ENCODE measurements around the gene NKAPL.

NKAPL gene

DNA sequence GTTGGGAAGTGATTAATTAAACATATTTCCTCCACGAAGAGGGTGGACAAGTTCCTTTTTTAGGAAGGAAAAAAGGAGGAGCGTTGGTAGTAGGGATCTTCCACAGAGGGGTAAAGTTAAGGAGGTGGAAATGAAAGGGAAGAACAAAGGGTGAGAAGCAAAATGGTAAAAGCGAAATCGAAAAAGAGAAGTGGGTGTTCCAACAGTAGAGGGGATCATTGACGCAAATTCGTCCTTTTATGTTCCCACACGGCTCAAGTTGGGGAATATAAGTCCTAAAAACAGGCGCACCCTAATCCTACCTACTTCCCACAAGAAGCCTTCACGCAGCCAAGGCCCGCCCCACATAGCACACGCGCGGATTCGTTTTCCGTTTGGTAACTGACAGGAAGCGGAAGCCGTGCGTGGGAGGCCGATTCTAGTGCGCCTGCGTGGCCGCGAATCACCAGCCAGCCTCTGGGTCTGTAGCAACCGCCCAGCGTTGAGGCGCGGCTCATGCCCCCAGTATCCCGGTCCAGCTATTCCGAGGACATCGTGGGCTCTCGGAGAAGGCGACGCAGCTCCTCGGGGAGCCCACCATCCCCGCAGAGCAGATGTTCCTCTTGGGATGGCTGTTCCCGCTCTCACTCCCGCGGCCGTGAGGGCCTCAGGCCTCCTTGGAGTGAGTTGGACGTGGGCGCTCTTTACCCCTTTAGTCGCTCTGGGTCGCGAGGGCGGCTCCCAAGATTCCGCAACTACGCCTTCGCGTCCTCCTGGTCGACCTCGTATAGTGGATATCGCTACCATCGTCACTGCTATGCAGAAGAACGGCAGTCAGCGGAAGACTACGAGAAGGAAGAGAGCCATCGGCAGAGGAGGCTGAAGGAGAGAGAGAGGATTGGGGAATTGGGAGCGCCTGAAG, at the start of gene NKAPL:
Gene NKAPL, plus strand, starts transcription at position 421 of the 901 bp plus-strand sequence. Its CDS starts 75 bp downstream, at position 496.
- H3K27me3 ChIP-seq (ENCODE audit: insufficient read depth, low read length): no peaks in the 10 kb centered on the region
- no peak within 1 kb of the TSS for H3K4me3 ChIP-seq (ENCODE audit: low read length)
- H3K4me1 ChIP-seq (ENCODE audit: insufficient read depth, low read length): no peaks in the 10 kb centered on the region
- H3K36me3 ChIP-seq (ENCODE audit: insufficient read depth, low read length): no peaks in the 10 kb centered on the region
- H3K9me3 ChIP-seq (ENCODE audit: low read length): no peaks in the 10 kb centered on the region
- no peak within 1 kb of the TSS for H2AFZ ChIP-seq (ENCODE audit: low read depth, low read length)

DNA sequence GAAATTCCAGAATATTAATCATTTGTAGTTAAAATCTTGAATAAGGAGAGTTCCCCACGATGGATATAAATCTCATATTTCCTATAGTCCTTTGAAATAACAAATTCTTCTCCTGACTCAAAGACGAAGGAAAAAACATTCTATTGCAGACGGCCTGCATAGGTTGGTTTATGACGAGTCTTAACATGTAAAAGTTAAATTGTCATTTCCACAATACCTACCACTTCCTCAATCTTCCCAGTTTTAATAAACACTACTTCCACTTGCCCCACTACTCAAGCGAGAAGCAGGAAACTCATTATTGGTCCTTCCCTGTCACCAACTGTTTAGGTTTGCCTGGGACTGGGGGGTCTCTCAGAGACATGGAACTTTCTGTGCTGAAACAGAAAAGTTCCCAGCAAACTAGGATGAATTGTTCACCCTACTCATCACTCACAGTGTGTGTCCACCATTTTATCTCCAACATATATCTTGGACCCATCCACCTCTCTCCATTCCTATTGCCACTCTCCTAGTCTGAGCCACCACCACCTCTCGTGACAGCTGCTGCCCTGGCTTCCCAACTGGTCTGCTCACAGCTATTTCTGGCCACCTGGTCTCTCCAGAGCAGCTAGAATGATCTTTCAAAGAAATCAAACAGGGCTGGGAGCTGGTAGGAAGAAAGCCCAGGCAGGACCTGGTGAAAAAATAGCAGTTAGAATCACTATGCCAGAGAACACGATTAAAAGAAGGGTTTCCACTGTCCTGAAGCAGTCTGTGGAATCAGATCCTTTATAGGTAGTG, 49.2 kb upstream of the NKAPL start:
- H3K4me3 ChIP-seq (ENCODE audit: low read length): no peak overlapping the region

DNA sequence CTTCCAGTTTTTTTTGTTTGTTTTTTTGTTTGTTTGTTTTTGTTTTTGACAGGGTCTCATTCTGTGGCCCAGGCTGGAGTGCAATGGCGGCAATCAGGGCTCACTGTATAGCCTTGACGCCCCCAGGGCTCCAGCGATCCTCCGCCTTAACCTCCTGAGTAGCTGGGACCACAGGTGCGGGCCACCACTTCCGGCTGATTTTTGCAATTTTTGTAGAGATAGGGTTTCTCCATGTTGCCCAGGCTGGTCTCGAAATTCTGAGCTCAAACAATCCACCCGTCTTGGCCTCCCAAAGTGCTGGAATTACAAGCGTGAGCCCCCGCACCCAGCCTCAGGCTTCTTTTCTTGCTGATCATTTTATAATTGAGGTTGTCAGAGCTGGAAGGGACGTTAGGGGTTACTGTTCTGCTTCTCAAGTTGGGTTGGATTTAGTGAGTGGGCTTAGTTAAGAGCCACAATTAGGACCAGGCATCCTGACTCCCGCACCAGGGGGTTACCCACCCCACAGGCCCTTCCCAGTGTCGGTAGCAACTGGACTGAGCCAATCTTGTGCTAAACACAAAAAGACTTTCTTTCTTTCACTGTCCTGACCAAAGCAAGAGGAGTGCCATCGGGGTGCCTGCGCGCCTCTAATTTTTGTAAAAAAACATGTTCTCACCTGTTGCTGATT, 47.1 kb upstream of the NKAPL start:
- no peaks in the 10 kb centered on the region for H3K36me3 ChIP-seq (ENCODE audit: insufficient read depth, low read length)
- no peak overlapping the region for H2AFZ ChIP-seq (ENCODE audit: low read depth, low read length)
- peaks cover 18% of the 10 kb centered on the region for H3K4me1 ChIP-seq (ENCODE audit: insufficient read depth, low read length)
- H3K9me3 ChIP-seq (ENCODE audit: low read length): no peaks in the 10 kb centered on the region
- H3K27me3 ChIP-seq (ENCODE audit: insufficient read depth, low read length): peaks cover 73% of the 10 kb centered on the region
- H3K4me3 ChIP-seq (ENCODE audit: low read length): peak overlapping the region; percentile 46

More for the DNA sequence above, 49.2 kb upstream of the NKAPL start:
- no peaks in the 10 kb centered on the region for H3K9me3 ChIP-seq (ENCODE audit: low read length)
- no peak overlapping the region for H2AFZ ChIP-seq (ENCODE audit: low read depth, low read length)
- H3K4me1 ChIP-seq (ENCODE audit: insufficient read depth, low read length): peaks cover 18% of the 10 kb centered on the region
- peaks cover 74% of the 10 kb centered on the region for H3K27me3 ChIP-seq (ENCODE audit: insufficient read depth, low read length)
- H3K36me3 ChIP-seq (ENCODE audit: insufficient read depth, low read length): no peaks in the 10 kb centered on the region

DNA sequence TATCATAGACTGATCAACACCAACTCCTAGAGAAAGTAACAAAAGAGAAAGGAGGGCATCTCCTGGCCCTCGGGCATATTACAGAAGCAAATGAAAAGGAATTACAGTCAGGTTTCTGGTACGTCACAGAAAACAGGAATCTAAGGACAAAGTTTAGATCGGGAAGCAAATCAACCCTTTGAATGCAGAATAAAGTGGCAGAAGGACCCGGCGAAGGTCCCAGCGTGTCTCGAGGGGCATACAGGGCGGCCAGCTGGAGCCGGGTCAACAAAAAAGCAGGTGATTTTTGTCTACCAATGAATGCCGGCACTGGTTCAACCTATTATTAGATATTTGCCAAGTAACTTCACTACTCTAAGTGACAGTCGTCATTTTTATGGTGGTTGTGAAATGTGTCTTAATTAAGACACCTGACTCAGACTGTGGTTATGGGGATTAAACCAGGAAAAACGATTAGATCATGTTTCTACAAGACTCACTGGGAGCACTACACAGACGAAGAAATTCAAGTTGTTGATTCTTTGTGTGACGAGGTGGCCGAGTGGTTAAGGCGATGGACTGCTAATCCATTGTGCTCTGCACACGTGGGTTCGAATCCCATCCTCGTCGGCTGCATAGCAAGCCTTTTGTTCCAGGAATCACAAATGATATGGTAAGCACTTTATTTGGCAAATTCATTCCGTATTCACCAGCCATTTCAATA, 46.4 kb upstream of the NKAPL start:
- peaks cover 17% of the 10 kb centered on the region for H3K4me1 ChIP-seq (ENCODE audit: insufficient read depth, low read length)
- peaks cover 73% of the 10 kb centered on the region for H3K27me3 ChIP-seq (ENCODE audit: insufficient read depth, low read length)
- H3K36me3 ChIP-seq (ENCODE audit: insufficient read depth, low read length): no peaks in the 10 kb centered on the region
- no peak overlapping the region for H2AFZ ChIP-seq (ENCODE audit: low read depth, low read length)
- H3K4me3 ChIP-seq (ENCODE audit: low read length): peak overlapping the region; percentile 46
- H3K9me3 ChIP-seq (ENCODE audit: low read length): peaks cover 2% of the 10 kb centered on the region

DNA sequence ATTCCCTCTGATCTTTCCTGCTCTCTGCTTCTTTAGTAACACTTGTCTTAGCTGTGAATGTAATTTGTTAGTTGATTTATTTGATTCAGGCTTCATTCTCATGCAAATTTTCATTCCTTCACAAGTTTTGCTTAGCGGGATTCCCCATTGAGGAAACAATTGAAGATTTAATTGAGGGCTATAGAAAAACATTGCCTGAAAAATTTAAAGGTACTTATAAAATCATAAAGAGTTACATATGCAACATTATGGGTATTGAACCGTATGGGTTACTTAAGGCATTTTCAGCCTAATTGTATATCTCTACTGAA, 45.9 kb upstream of the NKAPL start:
- peaks cover 73% of the 10 kb centered on the region for H3K27me3 ChIP-seq (ENCODE audit: insufficient read depth, low read length)
- no peak overlapping the region for H2AFZ ChIP-seq (ENCODE audit: low read depth, low read length)
- no peaks in the 10 kb centered on the region for H3K36me3 ChIP-seq (ENCODE audit: insufficient read depth, low read length)
- peak overlapping the region; percentile 46 for H3K4me3 ChIP-seq (ENCODE audit: low read length)
- peaks cover 3% of the 10 kb centered on the region for H3K9me3 ChIP-seq (ENCODE audit: low read length)
- peaks cover 13% of the 10 kb centered on the region for H3K4me1 ChIP-seq (ENCODE audit: insufficient read depth, low read length)

DNA sequence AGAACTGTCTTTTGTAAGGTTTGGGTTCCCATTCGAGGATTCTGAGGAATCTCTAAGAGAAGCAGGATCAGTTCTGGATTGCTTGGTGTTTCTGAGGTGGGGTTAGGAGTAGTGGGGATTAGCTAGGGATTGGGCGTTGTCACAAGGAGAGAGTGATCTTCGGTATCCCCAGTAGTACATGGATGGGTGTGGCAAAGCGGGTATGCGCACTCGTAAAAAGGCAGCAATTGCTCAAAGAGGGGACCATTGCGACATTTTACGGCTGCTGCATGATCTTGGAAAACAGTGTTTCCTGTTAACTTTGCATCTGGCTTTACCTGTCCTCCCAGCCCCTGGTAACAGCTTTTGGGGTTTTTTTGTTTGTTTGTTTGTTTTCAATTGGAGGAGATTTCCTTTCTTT, 43.7 kb upstream of the NKAPL start:
- Histone ChIP-seq H3K4me3 (ENCODE audit: low read length) (no peak overlapping the region), H2AFZ (ENCODE audit: low read depth, low read length) (no peak overlapping the region), H3K9me3 (ENCODE audit: low read length) (peaks cover 3% of the 10 kb centered on the region), H3K36me3 (ENCODE audit: insufficient read depth, low read length) (no peaks in the 10 kb centered on the region), H3K4me1 (ENCODE audit: insufficient read depth, low read length) (peaks cover 9% of the 10 kb centered on the region), H3K27me3 (ENCODE audit: insufficient read depth, low read length) (peaks cover 60% of the 10 kb centered on the region)

DNA sequence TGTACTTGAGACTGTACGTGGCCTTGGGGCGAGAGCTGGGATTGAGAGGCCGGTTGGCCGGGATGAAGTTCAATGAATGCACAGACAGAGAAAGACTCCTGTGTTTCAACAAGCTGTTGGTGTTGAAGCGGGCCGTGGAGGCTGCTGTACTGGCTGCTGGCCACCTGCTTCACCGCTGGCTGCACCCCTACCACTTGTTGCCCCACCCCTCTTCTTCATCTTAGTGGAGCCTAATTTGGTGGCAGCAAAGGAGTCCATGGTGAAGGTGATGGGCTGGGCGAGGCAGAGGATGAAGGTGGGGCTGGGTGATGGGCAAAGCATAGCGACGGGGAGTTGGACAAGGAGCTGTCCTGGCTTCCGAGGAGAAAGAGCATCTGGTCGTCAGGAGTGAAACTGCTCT, 41.2 kb upstream of the NKAPL start:
- Histone ChIP-seq H3K36me3 (ENCODE audit: insufficient read depth, low read length) (no peaks in the 10 kb centered on the region), H3K4me3 (ENCODE audit: low read length) (no peak overlapping the region), H3K27me3 (ENCODE audit: insufficient read depth, low read length) (peaks cover 52% of the 10 kb centered on the region), H3K4me1 (ENCODE audit: insufficient read depth, low read length) (peaks cover 3% of the 10 kb centered on the region), H2AFZ (ENCODE audit: low read depth, low read length) (no peak overlapping the region), H3K9me3 (ENCODE audit: low read length) (peaks cover 3% of the 10 kb centered on the region)

DNA sequence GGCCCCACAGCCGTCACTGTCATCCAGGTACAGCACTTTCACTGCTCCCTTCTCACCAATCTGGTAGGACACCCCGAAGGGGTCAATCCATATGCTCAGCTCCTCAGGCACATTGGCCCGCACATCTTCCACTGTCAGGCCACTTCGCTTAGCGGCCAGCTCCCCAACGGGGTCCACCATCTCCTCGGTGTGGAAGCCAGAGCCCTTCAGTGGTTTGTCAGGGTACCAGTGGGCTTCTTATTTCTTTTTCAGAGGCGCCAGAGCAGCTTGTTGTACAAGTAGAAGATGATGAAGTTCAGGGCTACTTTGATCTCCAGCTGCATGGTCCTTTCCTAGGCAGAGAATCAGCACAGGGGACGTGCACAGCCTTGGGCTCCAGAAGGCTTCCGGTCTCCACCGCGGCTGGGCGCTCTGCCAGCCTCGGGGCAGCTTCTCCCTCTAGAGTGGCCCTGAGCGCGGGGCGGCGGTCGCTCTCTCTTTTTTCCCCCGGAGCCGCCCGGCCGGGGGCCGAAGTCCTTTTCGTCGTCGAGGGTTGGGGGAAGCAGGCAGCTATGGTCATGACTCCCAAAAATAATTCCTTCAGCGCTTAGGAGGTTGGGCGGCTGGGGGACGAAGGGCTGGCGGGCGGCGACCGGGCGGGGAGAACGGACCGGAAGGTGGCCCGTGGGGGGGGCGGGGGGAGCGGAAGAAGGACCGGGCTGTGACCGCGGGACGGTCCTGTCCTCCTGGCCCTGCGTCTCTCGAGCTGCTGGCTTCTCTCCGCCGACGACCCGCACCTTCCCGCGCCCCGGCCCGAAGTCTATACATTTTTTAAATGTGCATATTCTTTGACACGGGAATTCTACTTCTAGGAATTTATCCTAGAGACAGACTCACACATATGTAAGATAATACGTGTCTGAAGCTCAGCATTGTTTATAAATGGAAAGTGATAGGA, 40.5 kb upstream of the NKAPL start:
- Histone ChIP-seq H3K27me3 (ENCODE audit: insufficient read depth, low read length) (peaks cover 48% of the 10 kb centered on the region), H3K4me1 (ENCODE audit: insufficient read depth, low read length) (no peaks in the 10 kb centered on the region), H3K36me3 (ENCODE audit: insufficient read depth, low read length) (no peaks in the 10 kb centered on the region), H3K9me3 (ENCODE audit: low read length) (peaks cover 3% of the 10 kb centered on the region), H2AFZ (ENCODE audit: low read depth, low read length) (peak overlapping the region; percentile 64), H3K4me3 (ENCODE audit: low read length) (peak overlapping the region; percentile 31)

DNA sequence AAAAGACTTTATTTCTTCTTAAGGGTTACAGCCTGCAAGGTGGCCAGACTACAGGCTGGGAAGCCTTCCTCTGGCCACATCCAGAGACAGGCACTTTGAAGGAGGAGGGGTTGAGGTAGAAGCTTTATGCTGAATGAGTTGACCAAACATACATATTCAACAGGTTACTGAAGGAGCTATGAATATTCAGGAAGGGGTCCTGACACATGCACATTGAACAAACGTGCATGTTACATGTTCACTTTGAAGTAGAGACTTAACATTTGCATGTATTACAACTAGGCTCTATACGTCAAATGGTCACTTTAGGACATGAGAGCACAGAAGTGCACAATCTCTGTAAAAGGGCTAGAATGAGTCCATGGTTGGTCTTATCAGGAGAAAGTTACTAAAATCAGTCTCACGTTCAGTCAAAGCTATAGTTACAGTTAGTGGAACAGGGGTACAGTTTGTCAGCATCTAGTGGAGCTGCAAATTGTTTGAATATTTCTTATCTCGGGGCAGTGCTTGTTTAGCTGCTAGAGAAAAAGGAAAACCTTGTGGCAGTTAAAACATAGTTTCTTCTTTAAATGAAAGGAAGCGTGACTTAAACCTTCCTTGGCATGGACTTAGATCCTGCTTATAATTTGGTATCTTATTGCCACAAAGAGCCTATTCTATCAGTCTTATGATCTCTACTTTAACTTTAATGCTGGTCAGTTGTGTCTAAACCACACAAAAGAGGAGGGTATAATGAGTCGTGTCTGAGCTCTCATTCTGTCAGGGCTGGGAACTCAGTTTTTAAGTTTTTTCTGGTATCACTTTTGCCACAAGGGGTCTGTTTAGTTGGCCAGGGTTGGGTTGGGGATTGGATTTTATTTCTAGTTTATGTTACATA, 38.6 kb upstream of the NKAPL start:
- no peak overlapping the region for H2AFZ ChIP-seq (ENCODE audit: low read depth, low read length)
- H3K27me3 ChIP-seq (ENCODE audit: insufficient read depth, low read length): peaks cover 37% of the 10 kb centered on the region
- H3K4me1 ChIP-seq (ENCODE audit: insufficient read depth, low read length): peaks cover 4% of the 10 kb centered on the region
- H3K9me3 ChIP-seq (ENCODE audit: low read length): peaks cover 3% of the 10 kb centered on the region
- no peaks in the 10 kb centered on the region for H3K36me3 ChIP-seq (ENCODE audit: insufficient read depth, low read length)
- no peak overlapping the region for H3K4me3 ChIP-seq (ENCODE audit: low read length)

DNA sequence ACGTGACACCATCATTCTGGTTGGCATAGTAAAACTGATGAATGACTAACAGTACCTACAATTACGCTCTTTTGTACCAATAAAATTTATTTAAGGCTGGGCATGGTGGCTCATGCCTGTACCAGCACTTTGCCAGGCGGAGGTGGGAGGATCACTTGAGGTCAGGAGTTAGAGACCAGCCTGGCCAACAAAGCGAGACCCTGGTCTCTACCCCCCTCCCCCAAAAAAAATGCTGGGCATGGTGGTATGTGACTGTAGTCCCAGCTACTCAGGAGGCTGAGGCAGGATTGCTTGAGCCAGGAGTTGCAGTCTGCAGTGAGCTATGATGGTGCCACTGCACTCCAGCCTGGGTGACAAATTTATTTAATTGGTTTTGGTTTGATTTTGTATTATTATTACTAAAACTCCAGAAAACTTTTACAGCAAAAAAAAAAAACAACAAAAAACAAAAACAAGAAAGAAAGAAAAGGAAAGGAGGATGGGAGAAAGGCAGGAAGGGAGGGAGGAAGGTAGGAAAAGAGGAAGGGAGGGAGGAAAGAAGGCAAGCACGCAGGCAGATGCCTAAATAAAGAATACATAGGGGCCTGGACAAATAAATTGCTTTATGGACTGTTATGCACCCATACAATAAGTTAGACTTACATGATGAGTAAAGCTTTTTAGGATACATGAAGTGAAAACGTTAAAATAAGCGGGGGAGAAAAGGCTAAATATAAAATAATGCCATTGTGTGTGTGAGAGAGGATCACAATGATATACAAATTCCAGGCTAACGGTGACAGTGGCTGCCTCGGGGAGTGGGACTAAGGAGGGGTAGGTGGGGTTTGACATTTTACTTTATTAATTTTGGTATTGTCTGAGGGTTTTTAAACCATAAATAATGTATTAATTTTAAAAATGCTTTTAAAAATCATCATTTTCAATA, 34.7 kb upstream of the NKAPL start:
- Histone ChIP-seq H3K27me3 (ENCODE audit: insufficient read depth, low read length) (peaks cover 9% of the 10 kb centered on the region), H2AFZ (ENCODE audit: low read depth, low read length) (peak overlapping the region; percentile 64), H3K4me3 (ENCODE audit: low read length) (peak overlapping the region; percentile 91), H3K9me3 (ENCODE audit: low read length) (no peaks in the 10 kb centered on the region), H3K36me3 (ENCODE audit: insufficient read depth, low read length) (peaks cover 25% of the 10 kb centered on the region), H3K4me1 (ENCODE audit: insufficient read depth, low read length) (peaks cover 15% of the 10 kb centered on the region)

Data from neuron (in vitro differentiated cells).